HG03342 (cell line): Measurements from ENCODE around the gene ST7L.
"Not testable (repeated sequence)": the region's sequence is repeated elsewhere in the genome, so short reads cannot be mapped to it uniquely, and the experiment has no call there.

Source experiments
- ATAC-seq: cut with Tn5 transposase; IDR thresholded peaks from one replicate; pipeline ENCODE4 v1.9.1; 2021; ENCODE audit warnings: mild to moderate bottlenecking, moderate library complexity; ENCODE audit not compliant: unreplicated experiment

The ST7L gene

DNA sequence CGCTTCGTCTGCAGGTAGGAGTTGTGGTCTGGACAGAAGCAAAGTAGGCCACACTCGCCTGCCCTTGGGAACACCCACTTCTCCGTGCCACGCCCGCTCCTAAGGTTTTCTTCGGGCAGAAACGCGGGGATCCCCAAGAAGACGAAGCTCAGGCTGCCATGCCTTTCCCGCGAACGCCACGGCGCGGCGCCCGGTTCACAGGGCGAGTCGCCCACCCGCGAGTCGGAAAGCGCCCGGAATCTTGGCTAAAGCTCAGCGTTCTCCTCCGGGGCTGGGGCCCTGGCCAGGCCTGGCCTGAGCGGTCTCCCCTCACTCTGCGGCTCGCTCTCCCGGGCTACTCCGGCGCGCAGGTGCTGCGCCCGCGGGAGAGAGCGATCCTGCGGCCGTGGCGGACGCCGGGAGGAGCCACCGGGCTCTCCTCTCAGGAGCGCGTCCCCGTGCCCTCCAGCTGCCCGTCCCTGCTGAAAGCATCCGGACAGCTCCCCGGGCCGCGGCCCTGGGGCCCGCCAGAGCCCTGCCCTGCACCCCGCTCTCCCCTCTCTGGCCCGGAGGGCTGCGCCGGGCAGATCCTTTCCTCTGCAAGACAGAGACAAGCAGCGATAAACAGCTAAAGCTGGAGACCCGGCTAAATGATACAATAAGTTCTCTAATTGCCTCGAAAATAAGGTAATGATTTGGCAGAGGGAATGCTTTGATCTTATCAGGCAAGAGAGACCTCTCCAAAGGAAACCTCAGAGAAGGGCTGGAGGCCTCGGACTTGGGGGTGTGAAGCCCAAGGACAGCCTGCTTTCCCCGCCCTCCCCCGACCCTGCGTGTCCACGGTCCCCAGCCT is 116.9 kb downstream of the ST7L start:
- ATAC-seq, result peak; percentile 67

DNA sequence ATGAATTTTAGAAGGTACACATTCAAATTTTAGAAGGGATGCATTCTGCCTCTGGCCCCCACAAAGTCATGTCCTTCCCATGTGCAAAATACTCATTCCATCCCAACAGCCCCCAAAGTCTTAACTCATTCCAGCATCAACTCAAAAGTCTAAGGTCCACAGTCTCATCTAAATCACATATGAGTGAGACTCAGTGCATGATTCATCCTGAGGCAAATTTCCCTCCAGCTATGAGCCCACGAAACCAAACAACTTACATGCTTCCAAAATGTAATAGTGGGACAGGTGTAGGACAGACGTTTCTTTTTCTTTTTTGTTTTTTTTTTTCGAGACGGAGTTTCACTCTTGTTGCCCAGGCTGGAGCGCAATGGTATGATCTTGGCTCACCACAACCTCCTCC is 122.7 kb downstream of the ST7L start:
- no peak for ATAC-seq

DNA sequence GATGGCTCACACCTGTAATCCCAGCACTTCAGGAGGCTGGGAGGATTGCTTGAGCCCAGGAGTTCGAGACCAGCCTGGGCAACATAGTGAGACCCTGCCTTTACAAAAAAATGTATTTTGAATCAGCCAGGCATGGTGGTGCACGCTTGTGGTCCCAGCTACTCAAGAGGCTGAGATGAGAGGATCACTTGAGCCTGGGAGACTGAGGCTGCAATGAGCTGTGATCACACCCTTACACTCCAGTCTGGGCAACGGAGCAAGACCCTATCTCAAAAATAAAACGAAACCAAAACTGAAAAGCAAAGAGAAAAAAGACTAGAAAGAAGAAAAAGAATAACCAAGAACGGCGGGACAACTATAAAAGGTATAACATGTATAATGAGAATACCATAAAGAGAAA is 125.6 kb downstream of the ST7L start:
- no peak for ATAC-seq

DNA sequence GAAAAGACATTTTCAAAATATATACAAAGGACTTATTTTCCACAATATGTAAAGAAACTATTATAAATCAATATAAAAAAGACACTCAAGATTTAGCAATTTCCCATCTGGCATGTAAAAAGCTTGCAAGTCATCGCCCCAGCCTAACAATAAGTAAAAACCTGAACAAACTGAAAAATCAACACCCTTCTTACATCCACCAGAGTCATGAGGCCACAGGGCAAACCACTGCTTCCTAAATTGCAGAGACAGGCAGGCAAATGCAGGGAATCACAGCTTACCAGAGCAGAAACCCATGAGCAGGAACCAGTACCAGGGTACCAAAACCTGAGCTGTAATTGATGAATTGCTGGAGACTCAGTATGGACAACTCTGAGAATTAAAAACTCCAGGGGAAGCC is 126.9 kb downstream of the ST7L start:
- ATAC-seq, result no peak

DNA sequence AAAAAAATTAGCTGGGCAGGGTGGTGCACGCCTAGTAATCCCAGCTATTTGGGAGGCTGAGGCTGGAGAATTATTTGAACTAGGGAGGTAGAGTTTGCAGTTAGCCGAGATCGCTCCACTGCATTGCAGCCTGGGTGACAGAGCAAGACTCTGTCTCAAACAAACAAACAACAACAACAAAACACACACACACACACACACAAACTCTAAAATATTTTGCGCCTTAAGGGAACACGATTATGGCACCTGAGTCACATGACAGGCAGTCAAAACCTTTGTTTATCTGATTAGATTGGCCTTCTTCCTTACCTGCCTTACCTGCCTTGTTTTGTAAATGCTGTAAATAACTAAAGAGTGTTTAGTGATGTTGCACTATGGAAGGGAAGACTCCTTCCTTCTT is 130.8 kb downstream of the ST7L start:
- ATAC-seq, result no peak

DNA sequence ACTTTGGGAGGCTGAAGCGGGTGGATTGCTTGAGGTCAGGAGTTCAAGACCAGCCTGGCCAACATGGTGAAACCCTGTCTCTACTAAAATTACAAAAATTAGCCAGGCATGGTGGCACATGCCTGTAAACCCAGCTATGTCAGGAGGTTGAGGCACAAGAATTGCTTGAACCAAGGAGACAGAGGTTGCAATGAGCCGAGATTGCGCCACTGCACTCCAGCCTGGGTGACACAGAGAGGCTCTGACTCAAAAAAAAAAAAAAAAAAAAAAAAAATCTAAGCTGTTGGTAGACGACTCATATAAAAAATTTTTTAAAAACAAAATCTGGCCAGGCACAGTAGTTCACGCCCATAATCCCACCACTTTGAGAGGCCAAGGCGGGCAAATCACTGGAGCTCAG is 131.3 kb downstream of the ST7L start:
- ATAC-seq, result not testable (repeated sequence)

DNA sequence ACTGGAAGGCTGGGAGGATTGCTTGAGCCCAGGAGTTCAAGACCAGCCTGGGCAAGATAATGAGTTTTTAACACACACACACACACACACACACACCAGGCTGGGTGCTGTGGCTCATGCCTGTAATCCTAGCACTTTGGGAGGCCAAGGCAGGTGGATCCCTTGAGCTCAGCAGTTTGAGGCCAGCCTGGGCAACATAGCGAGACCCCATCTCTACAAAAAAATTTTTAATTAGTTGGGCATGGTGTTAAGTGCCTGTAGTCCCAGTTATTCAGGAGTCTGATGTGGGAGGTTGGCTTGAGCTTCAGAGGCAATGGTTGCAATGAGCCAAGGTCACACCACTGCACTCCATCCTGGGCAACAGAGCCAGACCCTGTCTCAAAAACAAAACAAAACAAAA is 132.9 kb downstream of the ST7L start:
- ATAC-seq, result not testable (repeated sequence)

DNA sequence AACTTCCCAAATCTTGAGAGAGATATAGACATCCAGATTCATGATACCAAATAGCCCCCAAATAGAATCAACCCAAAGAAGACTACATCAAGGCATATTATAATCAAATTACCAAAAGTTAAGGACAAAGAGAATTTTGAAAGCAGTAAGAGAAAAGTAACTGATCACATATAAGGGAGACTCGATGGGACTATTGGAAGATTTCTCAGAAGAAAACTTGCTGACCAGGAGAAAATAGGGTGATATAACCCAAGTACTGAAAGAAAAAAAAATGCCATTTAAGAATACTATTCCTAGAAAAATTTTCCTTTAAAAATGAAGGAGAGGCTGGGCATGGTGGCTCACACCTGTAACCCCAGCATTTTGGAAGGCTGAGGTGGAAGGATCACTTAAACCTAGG is 140.6 kb downstream of the ST7L start:
- no peak for ATAC-seq

DNA sequence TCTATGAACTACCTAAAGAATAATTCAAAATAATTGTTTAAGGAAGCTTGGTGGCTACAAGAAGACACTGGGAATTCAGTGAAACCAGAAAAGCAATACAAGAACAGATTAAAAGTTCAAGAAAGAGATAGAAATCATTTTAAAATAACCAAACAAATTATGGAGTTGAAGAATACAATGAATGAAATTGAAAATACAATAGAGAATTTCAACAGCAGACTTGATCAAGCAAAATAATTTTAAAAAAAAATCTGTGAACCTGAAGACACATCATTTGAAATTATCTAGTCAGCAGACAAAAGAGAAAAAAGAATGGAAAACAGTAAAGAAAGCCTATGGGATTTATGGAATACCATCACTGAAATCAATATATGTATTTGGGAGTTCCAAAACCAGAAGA is 141.4 kb downstream of the ST7L start:
- no peak for ATAC-seq
